Kidney tubule cell (primary cell): ENCODE measurements around the gene EHMT2.
"Not testable (repeated sequence)": the region's sequence is repeated elsewhere in the genome, so short reads cannot be mapped to it uniquely, and the experiment has no call there.

Experiments used
- DNase-seq: peaks from one replicate; pipeline ENCODE4 v3.0.0-alpha.2; 2018; ENCODE audit warnings: low spot score

Gene EHMT2

GRCh38 chr6:31897612-31898382 is at the start of gene EHMT2:
EHMT2 (minus strand) TSS chr6:31897698; CDS start chr6:31897677, 21 bp downstream.
- DNase-seq, result peak; percentile 87

DNA sequence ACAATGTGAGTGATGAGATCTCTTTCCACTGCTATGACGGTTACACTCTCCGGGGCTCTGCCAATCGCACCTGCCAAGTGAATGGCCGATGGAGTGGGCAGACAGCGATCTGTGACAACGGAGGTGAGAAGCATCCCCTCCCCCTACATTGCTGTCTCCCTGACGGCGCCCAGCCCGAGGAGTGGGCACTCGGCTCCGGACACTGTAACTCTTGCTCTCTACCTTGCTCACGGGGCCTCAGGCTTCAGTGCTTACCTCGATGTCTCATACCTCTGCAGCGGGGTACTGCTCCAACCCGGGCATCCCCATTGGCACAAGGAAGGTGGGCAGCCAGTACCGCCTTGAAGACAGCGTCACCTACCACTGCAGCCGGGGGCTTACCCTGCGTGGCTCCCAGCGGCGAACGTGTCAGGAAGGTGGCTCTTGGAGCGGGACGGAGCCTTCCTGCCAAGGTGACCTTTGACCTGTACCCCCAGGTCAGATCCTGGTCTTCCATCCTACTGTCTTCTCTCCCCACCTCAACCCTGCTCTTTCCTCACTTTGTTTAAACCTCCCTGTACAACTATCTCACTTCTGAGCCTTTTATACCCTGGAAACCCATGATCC is 49.7 kb upstream of the EHMT2 start:
- DNase-seq, result no peak

DNA sequence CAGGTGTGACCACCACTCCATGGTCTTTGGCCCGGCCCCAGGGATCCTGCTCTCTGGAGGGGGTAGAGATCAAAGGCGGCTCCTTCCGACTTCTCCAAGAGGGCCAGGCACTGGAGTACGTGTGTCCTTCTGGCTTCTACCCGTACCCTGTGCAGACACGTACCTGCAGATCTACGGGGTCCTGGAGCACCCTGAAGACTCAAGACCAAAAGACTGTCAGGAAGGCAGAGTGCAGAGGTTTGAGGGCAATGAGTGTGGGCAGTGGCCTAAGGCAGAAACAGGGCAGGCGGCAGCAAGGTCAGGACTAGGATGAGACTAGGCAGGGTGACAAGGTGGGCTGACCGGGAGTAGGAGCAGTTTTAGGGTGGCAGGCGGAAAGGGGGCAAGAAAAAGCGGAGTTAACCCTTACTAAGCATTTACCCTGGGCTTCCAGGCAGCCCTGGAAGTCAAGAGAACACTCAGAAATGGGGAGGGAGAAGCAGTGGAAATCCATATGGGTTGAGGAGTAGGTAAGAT is 48.9 kb upstream of the EHMT2 start:
- no peak for DNase-seq

DNA sequence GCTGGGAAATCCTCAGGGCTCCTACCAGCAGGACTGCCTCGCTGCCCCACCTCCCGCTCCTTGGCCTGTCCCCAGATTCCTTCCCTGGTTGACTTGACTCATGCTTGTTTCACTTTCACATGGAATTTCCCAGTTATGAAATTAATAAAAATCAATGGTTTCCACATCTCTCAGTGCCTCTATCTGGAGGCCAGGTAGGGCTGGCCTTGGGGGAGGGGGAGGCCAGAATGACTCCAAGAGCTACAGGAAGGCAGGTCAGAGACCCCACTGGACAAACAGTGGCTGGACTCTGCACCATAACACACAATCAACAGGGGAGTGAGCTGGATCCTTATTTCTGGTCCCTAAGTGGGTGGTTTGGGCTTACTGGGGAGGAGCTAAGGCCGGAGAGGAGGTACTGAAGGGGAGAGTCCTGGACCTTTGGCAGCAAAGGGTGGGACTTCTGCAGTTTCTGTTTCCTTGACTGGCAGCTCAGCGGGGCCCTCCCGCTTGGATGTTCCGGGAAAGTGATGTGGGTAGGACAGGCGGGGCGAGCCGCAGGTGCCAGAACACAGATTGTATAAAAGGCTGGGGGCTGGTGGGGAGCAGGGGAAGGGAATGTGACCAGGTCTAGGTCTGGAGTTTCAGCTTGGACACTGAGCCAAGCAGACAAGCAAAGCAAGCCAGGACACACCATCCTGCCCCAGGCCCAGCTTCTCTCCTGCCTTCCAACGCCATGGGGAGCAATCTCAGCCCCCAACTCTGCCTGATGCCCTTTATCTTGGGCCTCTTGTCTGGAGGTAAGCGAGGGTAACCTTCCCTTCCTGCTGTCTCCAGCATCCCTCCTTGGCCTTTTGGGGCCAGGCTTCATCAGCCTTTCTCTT is 48.2 kb upstream of the EHMT2 start, which contains the start of gene CFB:
Gene CFB, plus strand, starts transcription at position 589 of the 863 bp plus-strand sequence. Its CDS starts 127 bp downstream, at position 716.
- peak; percentile 91 for DNase-seq

- DNase-seq, result no peak
Observed at GRCh38 chr6:31945154-31945506, 47.6 kb upstream of the EHMT2 start.

- DNase-seq, result no peak
Observed at GRCh38 chr6:31943742-31944141, 46.2 kb upstream of the EHMT2 start.

- peak; percentile 67 for DNase-seq
Observed at GRCh38 chr6:31940256-31940664, 42.8 kb upstream of the EHMT2 start.

- no peak for DNase-seq
Observed at GRCh38 chr6:31935823-31936222, 38.3 kb upstream of the EHMT2 start.

DNA sequence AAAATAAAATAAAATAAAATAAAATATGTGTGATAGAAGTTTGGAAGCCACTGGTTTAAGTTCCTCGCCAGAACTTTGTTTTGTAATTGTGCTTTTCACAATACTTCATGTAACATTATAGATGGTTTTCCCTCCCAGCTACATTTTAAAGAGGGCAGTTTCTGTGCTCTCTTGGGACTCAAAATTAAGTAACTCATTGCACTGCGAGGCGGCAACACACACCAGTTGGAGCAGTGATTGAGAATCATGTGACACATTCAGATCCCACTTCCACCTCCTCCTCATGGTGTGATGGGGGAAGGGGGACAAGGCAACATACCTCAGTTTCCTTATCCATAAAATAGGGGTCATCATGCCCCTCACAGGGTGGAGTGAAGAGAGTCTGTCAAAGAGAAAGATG is 37.5 kb upstream of the EHMT2 start:
- no peak for DNase-seq

DNA sequence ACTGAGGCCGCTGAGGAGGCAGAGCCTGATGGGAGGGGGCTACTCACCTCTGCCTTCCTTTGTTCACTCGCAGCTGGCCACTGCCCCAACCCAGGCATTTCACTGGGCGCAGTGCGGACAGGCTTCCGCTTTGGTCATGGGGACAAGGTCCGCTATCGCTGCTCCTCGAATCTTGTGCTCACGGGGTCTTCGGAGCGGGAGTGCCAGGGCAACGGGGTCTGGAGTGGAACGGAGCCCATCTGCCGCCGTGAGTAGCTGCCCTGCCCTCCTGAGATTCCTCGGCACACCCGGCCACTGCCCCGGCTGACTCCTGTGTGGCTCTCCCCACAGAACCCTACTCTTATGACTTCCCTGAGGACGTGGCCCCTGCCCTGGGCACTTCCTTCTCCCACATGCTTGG is 36.0 kb upstream of the EHMT2 start:
- no peak for DNase-seq

- DNase-seq, result not testable (repeated sequence)
Observed at GRCh38 chr6:31932137-31932536, 34.6 kb upstream of the EHMT2 start.

DNA sequence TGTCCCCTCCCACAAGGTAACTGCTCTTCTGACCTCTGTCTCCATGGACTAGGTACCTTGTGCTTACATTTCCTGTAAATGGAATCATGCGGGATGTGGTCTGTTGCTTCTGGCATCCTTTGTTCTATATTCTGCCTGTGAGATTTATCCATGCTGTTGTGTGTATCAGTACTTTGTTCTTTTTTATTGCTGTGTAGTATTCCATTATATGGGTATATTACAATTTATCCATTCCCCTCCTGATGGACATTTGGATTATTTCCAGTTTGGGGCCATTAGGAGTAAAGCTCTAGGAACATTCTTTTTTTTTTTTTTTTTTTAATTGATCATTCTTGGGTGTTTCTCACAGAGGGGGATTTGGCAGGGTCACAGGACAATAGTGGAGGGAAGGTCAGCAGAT is 33.5 kb upstream of the EHMT2 start:
- DNase-seq, result no peak

DNA sequence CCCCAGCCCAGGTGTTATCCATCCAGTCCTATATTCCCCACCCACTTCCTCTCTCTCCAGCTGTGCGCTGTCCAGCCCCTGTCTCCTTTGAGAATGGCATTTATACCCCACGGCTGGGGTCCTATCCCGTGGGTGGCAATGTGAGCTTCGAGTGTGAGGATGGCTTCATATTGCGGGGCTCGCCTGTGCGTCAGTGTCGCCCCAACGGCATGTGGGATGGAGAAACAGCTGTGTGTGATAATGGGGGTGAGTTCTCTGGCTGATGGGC is 31.1 kb upstream of the EHMT2 start:
- no peak for DNase-seq

DNA sequence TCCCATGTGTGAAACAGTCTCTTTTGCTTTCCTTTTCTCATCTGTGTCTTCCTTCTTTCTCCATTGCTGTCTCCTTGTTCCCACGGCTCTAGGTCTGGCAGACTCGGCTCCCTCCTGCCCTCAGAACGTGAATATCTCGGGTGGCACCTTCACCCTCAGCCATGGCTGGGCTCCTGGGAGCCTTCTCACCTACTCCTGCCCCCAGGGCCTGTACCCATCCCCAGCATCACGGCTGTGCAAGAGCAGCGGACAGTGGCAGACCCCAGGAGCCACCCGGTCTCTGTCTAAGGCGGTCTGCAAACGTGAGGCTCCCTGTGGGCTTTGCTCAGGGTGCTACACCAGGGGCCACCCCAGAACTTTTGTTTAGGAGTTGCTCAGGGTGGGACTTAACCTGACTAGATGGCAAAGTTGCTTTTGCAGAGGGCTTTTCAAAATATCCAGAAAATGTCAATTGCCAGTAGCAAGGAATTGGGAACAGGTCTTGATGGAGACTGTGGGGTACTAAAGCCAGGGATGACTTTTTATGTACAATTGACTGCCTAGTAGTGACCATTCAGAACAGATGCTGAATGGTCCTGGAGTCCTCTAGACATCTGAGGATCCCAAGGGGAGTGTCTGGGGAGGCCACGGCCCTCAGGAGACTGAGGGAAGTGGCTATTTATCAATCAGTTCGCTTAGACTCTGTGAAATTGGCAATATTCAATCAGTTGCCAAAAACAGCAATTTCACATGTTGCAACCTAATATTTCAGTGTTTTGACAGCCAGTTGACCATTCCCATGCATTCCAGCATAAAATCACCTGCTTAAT is 30.6 kb upstream of the EHMT2 start:
- no peak for DNase-seq

DNA sequence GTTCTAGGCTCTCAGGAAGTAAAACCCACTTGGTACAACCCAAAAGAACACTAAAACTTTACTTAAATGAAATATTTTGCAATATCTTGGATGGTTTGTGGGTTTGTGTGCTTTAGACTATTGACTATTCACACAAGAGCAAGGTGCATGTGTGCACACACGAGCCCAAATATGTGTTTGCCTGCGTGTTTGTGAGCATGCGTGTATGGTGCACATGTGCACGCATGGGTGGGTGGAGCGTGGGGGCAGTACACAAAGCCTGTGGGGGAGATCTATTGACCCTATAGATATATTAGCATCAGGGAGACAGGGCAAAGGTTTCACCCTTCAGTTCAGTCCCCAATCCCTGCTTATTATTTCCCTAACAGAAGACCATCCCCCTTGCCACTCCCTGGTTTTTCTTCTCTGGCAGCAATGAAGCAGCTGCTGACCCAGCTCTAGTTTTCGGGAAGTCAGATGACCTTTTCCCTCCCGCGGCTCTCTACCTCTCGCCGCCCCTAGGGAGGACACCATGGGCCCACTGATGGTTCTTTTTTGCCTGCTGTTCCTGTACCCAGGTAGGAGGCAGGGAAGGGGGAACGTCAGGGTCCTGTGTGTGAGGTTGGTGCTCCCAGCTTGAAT is 29.9 kb upstream of the EHMT2 start, which contains the start of gene C2:
Gene C2, plus strand, starts transcription at position 476 of the 621 bp plus-strand sequence. Its CDS starts 36 bp downstream, at position 512.
- DNase-seq, result no peak

DNA sequence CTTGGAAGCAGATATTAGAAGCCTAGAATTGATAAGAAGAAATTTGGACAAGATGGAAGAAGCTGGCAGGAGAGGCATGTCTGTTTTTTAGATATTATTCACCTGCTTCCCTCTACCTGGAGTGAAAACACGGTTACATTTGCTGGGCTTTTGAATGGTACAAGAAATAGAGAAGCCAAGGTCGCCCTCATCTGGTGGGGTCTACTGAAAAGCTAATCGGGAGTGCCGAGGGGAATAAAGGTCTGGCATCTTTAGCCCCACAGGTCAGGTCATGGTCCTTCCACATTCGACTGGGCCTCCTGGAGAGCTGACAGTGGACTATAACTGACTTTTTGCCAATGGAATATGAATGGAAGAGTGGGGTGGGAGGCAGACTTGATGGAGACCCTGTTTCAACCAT is 25.4 kb upstream of the EHMT2 start:
- no peak for DNase-seq

DNA sequence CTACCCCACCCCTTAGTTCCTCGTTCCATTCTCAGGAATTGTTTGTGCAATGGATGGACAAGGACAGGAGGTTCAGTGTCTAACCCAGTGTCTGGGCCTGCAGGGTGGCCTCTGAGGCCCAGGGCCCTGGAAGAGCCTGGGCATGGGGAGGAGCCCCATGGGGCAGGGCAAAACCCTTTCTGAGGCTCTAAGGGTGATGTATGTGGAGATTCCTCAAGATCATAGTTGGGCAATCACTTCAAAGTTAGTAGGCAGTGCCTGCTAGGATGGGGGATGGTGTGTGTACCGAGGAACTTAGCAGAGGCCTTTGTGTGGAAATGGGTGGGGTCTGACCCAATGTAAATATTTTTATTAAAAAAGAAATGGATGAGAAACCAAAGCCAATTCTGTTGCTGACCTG is 23.3 kb upstream of the EHMT2 start:
- DNase-seq, result no peak

DNA sequence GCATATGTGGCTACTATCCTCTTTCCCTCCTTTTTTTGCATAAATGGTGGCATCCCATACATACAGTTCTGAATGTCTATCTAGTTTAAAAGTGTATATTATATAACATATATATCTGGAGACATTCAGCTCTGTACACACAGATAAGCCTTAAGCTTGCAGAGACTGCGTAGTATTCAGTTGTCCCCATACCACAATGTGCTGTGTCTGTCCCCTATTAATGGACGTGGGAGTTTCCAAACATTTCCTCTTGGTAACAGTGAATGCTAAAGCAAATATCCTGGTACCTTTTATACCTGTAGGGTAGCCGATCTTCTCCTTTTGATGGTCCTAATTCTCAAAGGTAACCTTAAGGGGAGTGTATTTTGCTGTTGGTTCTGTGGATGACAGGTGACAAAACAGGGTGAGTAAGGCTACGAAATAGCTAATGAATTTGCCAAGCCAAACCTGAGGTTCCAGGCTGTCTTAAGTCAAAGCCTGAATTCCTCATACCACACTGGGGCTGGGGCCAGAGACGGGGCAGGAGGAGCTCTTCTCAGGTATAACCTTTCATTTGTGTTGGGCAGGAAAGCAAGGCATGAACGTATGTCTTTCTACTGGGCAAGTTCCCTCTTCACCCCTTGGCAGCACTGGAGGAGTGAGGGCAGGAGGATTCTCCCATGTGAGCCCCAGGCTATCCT is 22.3 kb upstream of the EHMT2 start:
- no peak for DNase-seq

GRCh38 chr6:31918069-31918720 is 20.7 kb upstream of the EHMT2 start:
- no peak for DNase-seq

DNA sequence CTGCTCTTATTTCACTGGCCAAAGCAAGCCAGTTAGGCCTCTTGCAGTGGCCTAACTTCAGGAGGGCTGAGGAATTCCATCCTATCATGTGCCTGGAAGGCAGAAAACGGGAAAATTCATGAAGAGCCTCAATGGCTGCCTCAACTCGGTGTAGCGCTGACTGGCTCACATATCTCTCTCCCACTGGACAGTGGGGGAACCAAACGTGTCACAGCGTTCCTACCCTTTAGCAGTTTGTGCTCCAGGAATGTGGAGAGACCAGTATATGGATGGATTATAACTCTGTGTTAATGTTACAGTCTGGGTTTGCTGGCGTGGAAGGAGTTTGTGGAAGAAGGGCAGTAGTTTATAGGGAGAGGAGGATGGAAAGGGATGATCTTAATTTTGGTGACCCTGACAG is 18.3 kb upstream of the EHMT2 start:
- DNase-seq, result no peak
